Activated CD4-positive, CD25-positive, alpha-beta regulatory T cell treated with anti-CD3 and anti-CD28 coated beads, Interleukin-2, amount 50 U/mL, for 24 hours (primary cell): ENCODE measurements around the gene HACE1.

Source experiments
- ATAC-seq, 2 donors: fragments of 150-1000 bp; cut with Tn5 transposase; one replicate each; pipeline ENCODE4 v1.10.0; 2021; ENCODE audit warnings: mild to moderate bottlenecking in 1 of 2, moderate library complexity in 1 of 2

Gene HACE1

DNA sequence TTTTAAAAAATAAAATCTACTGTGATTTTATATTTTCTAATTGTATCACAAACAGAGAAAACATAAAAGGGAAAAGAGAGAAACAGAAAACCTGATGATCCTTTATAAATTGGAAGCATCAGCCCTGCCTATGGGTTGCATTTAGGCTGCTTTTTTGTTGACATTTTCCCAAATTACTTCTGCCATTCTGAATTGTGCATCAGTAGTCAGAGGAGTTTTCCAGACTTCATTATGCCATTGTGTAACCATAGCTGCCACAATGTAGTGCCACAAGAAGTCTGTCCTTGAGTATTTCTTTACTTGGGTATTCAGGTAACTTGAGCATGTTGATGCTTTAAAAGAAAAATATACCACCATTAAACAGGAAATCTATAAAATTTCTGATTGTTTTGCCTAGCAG is 130.3 kb downstream of the HACE1 start:
- no peak for ATAC-seq

DNA sequence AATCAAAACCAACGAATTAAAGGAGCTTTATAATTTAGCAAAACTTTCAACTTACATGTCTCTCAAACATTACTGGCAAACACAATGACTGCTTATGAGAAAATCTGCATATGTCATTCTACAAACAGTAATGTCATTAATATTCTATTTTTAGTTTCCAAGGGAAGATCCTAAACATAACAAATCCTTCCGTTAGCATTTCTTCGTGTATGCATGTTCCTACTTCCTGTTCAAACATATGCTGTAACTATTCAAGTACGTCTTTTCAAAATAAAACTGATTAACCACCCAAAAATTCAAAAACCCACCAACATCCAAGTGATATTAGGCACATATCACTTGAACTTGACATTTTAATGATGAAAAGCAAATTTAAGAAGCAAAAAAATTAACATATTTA is 131.3 kb downstream of the HACE1 start:
- ATAC-seq = no peak

GRCh38 chr6:104718672-104719071 is 141.0 kb downstream of the HACE1 start:
- no peak for ATAC-seq

DNA sequence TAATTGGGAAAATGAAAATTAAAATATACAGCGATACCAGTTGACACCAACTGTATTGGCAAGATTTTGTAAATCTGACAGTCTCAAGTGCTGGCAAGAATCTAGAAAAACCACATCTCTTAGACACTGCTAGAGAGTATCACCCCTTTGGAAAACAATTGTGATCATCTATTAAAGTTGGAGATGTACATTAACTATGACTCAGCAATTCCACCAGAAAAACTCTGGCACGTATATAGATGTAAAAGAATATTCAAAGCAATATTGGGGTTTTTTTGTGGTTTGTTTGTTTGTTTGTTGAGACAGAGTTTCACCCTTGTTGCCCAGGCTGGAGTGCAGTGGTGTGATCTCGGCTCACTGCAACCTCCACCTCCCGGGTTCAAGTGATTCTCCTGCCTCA is 142.9 kb downstream of the HACE1 start:
- ATAC-seq = no peak

DNA sequence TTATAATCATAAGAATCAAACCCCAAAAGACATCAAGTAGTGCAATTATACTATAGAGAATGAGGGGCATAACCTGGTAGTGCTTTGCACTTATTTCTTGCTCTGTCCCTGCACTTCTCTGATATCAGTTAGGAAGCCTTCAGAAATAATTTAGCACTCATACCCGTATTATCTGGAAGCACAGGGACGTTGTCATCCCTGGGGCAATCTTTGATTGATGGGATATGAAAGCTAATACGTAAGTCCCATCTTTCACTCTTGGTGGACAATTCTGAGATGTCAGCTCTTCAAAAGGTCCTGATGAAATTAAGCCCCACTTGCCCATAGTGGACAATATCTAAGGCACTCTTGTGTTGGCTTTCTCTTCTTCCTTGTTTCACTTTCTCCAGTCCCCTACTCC is 144.9 kb downstream of the HACE1 start:
- ATAC-seq = no peak

- no peak for ATAC-seq
Observed at GRCh38 chr6:104713982-104714381, 145.7 kb downstream of the HACE1 start.

DNA sequence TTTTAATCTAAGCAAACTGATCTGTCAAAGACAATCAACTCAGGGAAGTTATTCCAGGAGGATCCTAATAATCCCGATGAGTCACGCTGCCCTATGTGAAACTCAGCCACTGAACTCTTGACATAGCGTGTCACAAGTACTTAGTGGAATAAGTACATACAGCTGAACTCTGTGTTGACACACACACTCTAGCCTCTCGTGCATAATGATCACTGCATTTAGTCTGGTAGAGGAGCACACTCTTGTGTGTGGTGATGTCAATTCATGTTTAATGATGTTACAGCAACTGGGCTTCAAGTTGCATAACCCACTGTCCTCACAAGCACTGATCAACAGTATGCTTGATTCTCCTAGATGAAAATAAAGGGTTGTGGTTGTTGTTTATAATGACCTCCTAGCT is 148.3 kb downstream of the HACE1 start:
- no peak for ATAC-seq

- no peak for ATAC-seq
Observed at GRCh38 chr6:104710543-104711335, 149.0 kb downstream of the HACE1 start.

GRCh38 chr6:104705916-104706442 is 153.7 kb downstream of the HACE1 start:
- no peak for ATAC-seq

GRCh38 chr6:104705095-104705707 is 154.5 kb downstream of the HACE1 start:
- ATAC-seq = peak in 1 of 2 donors; percentile 56

- ATAC-seq = no peak
Observed at GRCh38 chr6:104704191-104704590, 155.5 kb downstream of the HACE1 start.

DNA sequence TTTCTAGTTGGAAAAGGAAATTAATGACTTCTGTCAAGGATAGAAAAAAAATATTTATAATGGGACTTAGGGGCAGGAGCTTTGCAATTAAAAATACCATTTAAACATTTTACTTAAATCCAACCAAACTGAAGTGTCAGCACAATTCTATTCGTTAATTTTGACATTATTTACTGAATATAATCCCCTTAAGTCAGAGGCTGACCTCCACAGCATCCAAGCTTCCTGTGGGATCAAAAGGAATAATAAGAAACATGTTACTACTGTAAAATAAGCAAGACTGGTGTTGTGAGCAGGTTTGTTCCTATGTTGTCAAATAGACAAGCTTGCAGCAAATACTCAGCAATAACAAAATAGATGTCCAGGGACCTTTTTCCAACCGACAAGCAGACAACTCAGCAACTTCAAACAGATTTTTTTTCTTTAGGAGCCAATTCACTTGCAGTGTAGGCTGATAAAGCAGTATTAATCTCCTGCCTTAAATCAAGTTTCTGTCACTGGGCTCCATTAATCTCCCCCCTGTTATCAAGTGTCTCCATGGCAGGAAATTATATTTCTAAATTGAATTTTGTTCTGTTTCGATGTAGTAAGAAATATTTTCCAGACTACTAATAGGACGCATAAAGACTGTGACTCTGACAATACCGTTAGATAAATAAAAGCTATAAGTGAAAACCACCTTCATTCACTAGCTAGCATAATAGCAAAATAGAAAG is 157.4 kb downstream of the HACE1 start:
- ATAC-seq = no peak

GRCh38 chr6:104700371-104701185 is 159.1 kb downstream of the HACE1 start:
- ATAC-seq = no peak

DNA sequence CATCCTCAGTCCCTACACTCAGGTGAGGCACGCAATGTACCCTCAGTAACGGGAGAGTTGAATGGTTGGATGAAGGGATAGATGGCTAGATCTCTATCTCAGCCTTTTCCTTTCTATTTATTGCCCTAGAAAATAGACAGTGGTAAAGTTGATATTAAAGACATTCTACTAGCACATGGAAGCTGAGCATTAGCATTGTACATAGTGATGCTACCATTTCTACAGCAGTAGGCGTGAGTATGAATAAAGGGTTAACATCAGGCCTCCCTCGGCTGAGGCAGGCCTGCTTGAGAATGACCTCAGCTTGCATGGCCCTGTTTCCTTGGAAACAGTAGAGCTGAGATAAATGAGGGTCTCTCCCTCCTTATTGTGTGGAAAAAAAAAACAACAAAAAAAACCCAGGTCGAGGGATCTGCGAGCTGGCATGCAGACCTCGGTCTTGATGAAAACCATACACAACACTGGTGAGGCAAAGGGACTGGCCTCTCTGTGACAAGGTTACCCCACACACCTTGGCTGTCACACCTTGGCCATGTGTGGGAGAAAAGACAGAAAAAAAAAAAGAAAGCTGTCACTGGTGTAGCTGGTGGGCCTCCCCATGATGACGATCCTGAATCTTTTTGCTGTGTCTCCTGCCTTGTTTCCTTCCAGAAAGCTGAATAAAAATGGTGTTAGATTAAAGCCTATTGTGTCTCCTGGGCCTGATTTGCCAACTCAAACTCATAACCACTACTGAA is 160.0 kb downstream of the HACE1 start:
- no peak for ATAC-seq

GRCh38 chr6:104698979-104699378 is 160.7 kb downstream of the HACE1 start:
- ATAC-seq = no peak

GRCh38 chr6:104692008-104692407 is 167.7 kb downstream of the HACE1 start:
- ATAC-seq = no peak

- ATAC-seq = no peak
Observed at GRCh38 chr6:104689551-104690205, 170.0 kb downstream of the HACE1 start.

DNA sequence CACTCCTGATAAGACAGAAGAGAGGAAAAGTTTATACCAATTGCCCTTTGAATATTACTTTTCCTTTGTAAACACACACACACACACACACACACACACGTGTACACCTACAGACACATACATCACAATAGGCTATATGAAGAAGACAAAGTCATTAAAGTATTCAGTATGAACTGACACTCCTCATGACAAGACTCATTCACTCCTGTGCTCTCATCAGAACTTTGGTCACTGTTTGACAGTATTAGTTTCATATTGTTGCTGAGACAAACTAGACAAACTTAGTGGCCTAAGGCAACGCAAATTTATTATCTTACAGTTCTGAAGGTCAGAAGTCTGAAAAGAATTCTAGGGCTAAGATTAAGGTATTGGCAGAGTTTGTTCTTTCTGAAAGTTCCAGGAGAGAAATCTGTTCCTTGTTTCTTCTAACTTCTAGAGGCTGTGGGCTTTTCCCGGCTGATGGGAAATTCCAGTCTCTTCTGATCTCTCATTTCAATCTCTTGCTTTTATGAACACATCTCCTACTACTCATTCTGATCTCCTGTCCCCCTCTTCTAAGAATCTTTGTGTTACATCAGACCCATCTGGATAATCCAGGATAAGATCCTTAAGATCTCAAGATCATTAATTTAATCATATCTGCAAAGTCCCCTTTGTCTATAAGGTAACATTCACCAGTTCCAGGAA is 171.3 kb downstream of the HACE1 start:
- ATAC-seq = no peak

GRCh38 chr6:104686550-104687175 is 173.1 kb downstream of the HACE1 start:
- no peak for ATAC-seq

- ATAC-seq = no peak
Observed at GRCh38 chr6:104685871-104686549, 173.7 kb downstream of the HACE1 start.
